ENCODE results near the gene CDH13. TPM values are rescaled to one million over a fixed set of nuclear protein-coding genes. Genes with fewer than 3 reads are reported as not detected.

Gene CDH13
- total and polyA plus RNA-seq, 2 donors (not counting 3 experiments of a cell fraction or from before 2014, with no cell fraction given): 96.6 to 124 TPM

DNA sequence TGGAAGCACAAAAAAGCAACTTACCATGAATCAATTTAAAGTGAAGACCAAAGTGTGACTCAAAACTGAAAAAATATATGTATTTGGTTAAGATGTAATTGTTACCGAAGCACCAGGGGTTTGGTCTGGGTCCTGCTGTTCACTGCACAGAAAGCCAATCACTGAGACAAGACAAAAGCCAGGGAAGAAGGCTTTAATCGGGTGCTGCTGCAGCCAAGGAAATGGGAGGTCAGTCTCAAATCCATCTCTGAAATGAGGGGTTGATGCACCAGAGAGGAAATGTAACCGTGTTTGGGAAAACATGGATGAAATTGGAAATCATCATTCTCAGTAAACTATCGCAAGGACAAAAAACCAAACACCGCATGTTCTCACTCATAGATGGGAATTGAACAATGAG, 1107.4 kb downstream of the CDH13 start:
- dilution Hi-C loops (cut with MboI; ENCODE audit: extremely low pct_ligation_motif_present, low sequenced_read_pairs): no loop called here
- no peaks in the 10 kb centered on the region for H3K9me3 ChIP-seq (replicated peaks; ENCODE audit: control insufficient read depth, insufficient read depth, low read length)
- no peaks in the 10 kb centered on the region for H4K20me1 ChIP-seq (replicated peaks; ENCODE audit: control insufficient read depth, extremely low read depth, insufficient read depth, low read length)
- H2AFZ ChIP-seq (ENCODE audit: low read depth, low read length): no peak overlapping the region
- no TSS peak for BruUV-seq (replicated peaks)
- CTCF ChIA-PET: no interaction called here
- H3K79me2 ChIP-seq (ENCODE audit: control insufficient read depth, insufficient read depth, low read length): no peaks in the 10 kb centered on the region
- H3K36me3 ChIP-seq (ENCODE audit: control insufficient read depth in 2 of 2, extremely low read depth in 1 of 2, insufficient read depth in 2 of 2, low read length in 2 of 2): no peaks in the 10 kb centered on the region
- intact Hi-C loops (cut with micrococcal nuclease): no loop called here
- POLR2A ChIA-PET: no interaction called here
- no peaks in the 10 kb centered on the region for H3K27me3 ChIP-seq (ENCODE audit: control insufficient read depth in 2 of 2, insufficient read depth in 2 of 2, low read length in 2 of 2)
- no peak overlapping the region for H3K4me3 ChIP-seq (replicated peaks in 1 of 3; ENCODE audit: insufficient read depth in 1 of 3, low read depth in 1 of 3, low read length in 3 of 3)
- TF ChIP-seq POLR2A (IDR thresholded peaks at IDR 0.05; ENCODE audit: low read depth, low read length) (no peak), JUN (IDR thresholded peaks at IDR 0.05; ENCODE audit: borderline replicate concordance, insufficient read depth, insufficient read length, low read depth) (no peak), POLR2AphosphoS5 (IDR thresholded peaks at IDR 0.05; ENCODE audit: insufficient read depth, low read depth, low read length) (no peak), EZH2 (IDR thresholded peaks at IDR 0.05; ENCODE audit: borderline replicate concordance, low read depth, low read length, severe bottlenecking) (no peak), MYC (IDR thresholded peaks at IDR 0.05; ENCODE audit: low read depth, low read length) (no peak), GATA2 (IDR thresholded peaks at IDR 0.05; ENCODE audit: insufficient read depth, insufficient read length, low read depth, low read length) (no peak), FOS (IDR thresholded peaks at IDR 0.05; ENCODE audit: borderline replicate concordance, insufficient read depth, low read length) (no peak)
- TF ChIP-seq, protein P1, sequence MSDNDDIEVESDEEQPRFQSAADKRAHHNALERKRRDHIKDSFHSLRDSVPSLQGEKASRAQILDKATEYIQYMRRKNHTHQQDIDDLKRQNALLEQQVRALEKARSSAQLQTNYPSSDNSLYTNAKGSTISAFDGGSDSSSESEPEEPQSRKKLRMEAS (IDR thresholded peaks at IDR 0.05; ENCODE audit: insufficient read depth, insufficient read length): no peak
- TF ChIP-seq, protein P2, sequence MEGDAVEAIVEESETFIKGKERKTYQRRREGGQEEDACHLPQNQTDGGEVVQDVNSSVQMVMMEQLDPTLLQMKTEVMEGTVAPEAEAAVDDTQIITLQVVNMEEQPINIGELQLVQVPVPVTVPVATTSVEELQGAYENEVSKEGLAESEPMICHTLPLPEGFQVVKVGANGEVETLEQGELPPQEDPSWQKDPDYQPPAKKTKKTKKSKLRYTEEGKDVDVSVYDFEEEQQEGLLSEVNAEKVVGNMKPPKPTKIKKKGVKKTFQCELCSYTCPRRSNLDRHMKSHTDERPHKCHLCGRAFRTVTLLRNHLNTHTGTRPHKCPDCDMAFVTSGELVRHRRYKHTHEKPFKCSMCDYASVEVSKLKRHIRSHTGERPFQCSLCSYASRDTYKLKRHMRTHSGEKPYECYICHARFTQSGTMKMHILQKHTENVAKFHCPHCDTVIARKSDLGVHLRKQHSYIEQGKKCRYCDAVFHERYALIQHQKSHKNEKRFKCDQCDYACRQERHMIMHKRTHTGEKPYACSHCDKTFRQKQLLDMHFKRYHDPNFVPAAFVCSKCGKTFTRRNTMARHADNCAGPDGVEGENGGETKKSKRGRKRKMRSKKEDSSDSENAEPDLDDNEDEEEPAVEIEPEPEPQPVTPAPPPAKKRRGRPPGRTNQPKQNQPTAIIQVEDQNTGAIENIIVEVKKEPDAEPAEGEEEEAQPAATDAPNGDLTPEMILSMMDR (IDR thresholded peaks at IDR 0.05; ENCODE audit: extremely low read depth in 1 of 2, insufficient read depth in 1 of 2, low read depth in 1 of 2, low read length in 2 of 2): no peak
- no peaks in the 10 kb centered on the region for H3K4me1 ChIP-seq (ENCODE audit: control insufficient read depth, extremely low read depth, insufficient read depth, low read length)
- H3K9ac ChIP-seq (replicated peaks; ENCODE audit: extremely low read depth, insufficient read depth, low read length): no peak overlapping the region
- H3K9me1 ChIP-seq (replicated peaks; ENCODE audit: control insufficient read depth, extremely low read depth, insufficient read depth, low read length): no peaks in the 10 kb centered on the region
- DNase-seq (ENCODE audit: low read depth, low spot score): no peak
- H3K27ac ChIP-seq (ENCODE audit: insufficient read depth, low read depth, low read length): no peak overlapping the region
- no peak overlapping the region for H3K4me2 ChIP-seq (ENCODE audit: insufficient read depth, low read length)
- no peak for FAIRE-seq

Data from endothelial cell of umbilical vein (primary cell).